ENCODE results near the gene COX19. TPM values are rescaled to one million over a fixed set of nuclear protein-coding genes. Genes with fewer than 3 reads are reported as not detected.
"Not testable (repeated sequence)": the region's sequence is repeated elsewhere in the genome, so short reads cannot be mapped to it uniquely, and the experiment has no call there.

The COX19 gene
- total RNA-seq, 1 donor from 2014 or later, result 10.8 TPM

DNA sequence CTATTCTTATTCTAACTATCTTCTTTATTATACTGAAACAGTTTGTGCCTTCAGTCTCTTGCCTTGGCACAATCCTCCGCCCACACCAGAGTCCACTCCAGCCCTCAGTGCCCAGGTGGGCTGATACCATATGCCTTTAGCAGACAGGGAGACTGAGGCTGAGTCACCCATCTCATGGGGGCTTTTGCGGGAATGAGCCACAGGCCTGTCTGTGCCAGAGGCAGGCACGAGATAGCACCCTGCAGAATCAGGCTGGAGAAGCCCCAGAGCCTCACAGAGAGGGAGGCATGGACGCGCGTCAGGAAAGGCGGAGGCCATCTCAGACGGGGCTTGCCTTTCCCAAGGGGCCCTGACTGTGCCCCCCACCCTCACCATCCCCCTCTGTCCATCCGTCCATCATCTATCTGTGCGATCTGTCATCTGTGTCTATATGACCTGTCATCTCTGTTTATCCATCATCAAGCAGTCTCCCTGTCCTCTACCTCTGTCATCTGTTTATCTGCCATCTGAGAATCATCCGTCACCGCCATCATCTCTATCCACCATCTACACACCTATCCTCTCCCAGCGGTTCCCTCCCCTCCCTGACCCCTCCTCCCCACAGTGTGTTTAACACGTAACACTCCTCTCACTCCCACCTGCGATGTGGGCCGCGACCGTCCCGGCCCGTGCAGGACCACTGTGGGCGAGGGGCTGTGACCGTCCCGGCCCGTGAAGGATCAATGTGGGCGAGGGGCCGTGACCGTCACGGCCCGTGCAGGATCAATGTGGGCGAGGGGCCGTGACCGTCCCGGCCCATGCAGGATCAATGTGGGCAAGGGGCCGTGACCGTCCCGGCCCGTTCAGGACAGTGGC is 13.6 kb downstream of the COX19 start:
- Histone ChIP-seq H3K27ac (no peak overlapping the region), H3K36me3 (peaks cover 0 to 1% of the 10 kb centered on the region in 2 donors), H3K4me1 (peaks cover 32% of the 10 kb centered on the region), H3K27me3 (no peaks in the 10 kb centered on the region), H3K9me3 (no peaks in the 10 kb centered on the region), H3K4me3 (no peak overlapping the region)
- intact Hi-C loops (cut with DNase I), result no loop called here
- TF ChIP-seq POLR2AphosphoS5 (IDR thresholded peaks at IDR 0.05; ENCODE audit: insufficient read depth in 1 of 2, low read depth in 1 of 2), result no peak
- DNase-seq (ENCODE audit: extremely low spot score in 2 of 2), result no peak

DNA sequence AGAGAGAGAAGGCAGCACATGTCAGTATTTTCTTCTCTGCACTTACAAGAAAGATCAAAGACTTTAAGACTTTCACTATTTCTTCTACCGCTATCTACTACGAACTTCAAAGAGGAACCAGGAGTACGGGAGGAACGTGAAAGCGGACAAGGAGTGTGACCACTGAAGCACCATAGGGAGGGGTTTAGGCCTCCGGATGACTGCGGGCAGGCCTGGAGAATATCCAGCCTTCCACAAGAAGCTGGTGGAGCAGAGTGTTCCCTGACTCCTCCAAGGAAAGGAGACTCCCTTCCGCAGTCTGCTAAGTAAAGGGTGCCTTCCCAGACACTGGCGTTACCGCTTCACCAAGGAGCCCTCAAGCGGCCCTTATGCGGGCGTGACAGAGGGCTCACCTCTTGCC is 14.4 kb downstream of the COX19 start:
- H3K27ac ChIP-seq; H3K9me3 ChIP-seq; DNase-seq (ENCODE audit: extremely low spot score in 2 of 2); H3K27me3 ChIP-seq; H3K36me3 ChIP-seq; H3K4me3 ChIP-seq; intact Hi-C loops (cut with DNase I): not testable (repeated sequence)
- H3K4me1 ChIP-seq, result peaks cover 32% of the 10 kb centered on the region

DNA sequence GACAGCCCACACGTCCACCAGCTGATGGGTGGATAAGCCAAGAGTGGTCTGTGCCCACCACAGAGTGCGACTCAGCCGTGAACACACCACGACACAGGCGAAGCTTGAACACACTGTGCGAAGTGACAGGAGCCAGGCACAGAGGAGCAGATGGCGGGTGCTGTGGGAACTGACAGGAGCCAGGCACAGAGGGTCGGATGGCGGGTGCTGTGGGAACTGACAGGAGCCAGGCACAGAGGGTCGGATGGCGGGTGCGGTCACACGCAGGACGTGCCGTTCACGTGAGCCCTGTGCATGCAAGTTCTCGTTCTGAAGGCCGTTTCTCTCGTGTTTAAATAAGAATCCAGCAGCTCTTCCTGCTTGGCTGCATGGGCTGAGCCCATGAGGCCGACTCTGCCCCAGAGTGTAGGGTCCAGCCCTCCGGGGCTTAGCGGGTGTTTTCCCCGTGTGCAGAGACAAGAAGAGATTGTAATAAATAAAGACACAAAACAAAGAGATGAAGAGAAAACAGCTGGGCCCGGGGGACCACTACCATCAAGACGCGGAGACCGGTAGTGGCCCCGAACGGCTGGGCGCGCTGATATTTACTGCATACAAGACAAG is 15.0 kb downstream of the COX19 start:
- TF ChIP-seq POLR2AphosphoS5 (IDR thresholded peaks at IDR 0.05; ENCODE audit: insufficient read depth in 1 of 2, low read depth in 1 of 2), result no peak
- Histone ChIP-seq H3K27me3 (no peaks in the 10 kb centered on the region), H3K36me3 (no peaks in the 10 kb centered on the region), H3K27ac (no peak overlapping the region), H3K4me1 (peaks cover 28% of the 10 kb centered on the region), H3K9me3 (no peaks in the 10 kb centered on the region), H3K4me3 (no peak overlapping the region)
- intact Hi-C loops (cut with DNase I), result no loop called here
- no peak for DNase-seq (ENCODE audit: extremely low spot score in 2 of 2)

DNA sequence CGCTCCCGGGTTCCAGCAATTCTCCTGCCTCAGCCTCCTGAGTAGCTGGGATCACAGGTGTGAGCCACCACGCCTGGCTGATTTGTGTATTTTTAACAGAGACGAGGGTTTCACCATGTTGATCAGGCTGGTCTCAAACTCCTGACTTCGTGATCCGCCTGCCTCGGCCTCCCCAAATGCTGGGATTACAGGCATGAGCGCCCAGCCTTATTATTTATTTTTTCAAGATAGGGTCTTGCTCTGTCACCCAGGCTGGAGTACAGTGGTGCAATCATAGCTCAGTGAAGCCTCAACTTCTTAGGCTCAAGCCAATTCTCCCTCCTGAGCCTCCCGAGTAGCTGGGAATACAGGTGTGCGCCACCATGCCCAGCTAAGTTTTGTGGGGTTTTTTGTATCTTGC is 15.6 kb downstream of the COX19 start:
- H3K9me3 ChIP-seq; H3K4me3 ChIP-seq; H3K36me3 ChIP-seq; H3K27ac ChIP-seq; H3K27me3 ChIP-seq; intact Hi-C loops (cut with DNase I); DNase-seq (ENCODE audit: extremely low spot score in 2 of 2): not testable (repeated sequence)
- H3K4me1 ChIP-seq, result peaks cover 21% of the 10 kb centered on the region

DNA sequence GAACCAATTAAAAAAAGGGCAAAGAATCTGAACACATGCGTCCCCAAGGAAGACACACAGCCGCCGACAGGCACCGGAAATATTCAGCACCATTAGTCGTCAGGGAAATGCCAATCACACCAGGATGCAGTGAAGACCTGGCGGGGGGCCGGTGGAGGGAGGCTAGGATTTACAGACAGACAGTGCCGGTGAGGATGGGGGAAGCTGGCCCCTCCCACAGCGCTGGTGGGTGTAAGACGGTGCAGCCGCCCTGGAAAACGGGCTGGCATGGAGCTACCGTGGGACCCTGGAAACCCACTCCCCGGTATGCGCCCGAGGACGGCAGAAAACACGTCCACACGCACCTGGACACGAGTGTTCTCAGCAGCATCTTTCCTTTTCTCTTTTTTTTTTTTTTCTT is 16.1 kb downstream of the COX19 start:
- H3K36me3 ChIP-seq, result no peaks in the 10 kb centered on the region
- no peak overlapping the region for H3K4me3 ChIP-seq
- TF ChIP-seq, protein P1, sequence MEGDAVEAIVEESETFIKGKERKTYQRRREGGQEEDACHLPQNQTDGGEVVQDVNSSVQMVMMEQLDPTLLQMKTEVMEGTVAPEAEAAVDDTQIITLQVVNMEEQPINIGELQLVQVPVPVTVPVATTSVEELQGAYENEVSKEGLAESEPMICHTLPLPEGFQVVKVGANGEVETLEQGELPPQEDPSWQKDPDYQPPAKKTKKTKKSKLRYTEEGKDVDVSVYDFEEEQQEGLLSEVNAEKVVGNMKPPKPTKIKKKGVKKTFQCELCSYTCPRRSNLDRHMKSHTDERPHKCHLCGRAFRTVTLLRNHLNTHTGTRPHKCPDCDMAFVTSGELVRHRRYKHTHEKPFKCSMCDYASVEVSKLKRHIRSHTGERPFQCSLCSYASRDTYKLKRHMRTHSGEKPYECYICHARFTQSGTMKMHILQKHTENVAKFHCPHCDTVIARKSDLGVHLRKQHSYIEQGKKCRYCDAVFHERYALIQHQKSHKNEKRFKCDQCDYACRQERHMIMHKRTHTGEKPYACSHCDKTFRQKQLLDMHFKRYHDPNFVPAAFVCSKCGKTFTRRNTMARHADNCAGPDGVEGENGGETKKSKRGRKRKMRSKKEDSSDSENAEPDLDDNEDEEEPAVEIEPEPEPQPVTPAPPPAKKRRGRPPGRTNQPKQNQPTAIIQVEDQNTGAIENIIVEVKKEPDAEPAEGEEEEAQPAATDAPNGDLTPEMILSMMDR (IDR thresholded peaks at IDR 0.05), result no peak
- TF ChIP-seq POLR2AphosphoS5 (IDR thresholded peaks at IDR 0.05; ENCODE audit: insufficient read depth in 1 of 2, low read depth in 1 of 2) (no peak), POLR2A (IDR thresholded peaks at IDR 0.05) (no peak)
- no peak overlapping the region for H3K27ac ChIP-seq
- no peak for DNase-seq (ENCODE audit: extremely low spot score in 2 of 2)
- no peaks in the 10 kb centered on the region for H3K27me3 ChIP-seq
- intact Hi-C loops (cut with DNase I), result no loop called here
- peaks cover 17% of the 10 kb centered on the region for H3K4me1 ChIP-seq
- no peaks in the 10 kb centered on the region for H3K9me3 ChIP-seq

DNA sequence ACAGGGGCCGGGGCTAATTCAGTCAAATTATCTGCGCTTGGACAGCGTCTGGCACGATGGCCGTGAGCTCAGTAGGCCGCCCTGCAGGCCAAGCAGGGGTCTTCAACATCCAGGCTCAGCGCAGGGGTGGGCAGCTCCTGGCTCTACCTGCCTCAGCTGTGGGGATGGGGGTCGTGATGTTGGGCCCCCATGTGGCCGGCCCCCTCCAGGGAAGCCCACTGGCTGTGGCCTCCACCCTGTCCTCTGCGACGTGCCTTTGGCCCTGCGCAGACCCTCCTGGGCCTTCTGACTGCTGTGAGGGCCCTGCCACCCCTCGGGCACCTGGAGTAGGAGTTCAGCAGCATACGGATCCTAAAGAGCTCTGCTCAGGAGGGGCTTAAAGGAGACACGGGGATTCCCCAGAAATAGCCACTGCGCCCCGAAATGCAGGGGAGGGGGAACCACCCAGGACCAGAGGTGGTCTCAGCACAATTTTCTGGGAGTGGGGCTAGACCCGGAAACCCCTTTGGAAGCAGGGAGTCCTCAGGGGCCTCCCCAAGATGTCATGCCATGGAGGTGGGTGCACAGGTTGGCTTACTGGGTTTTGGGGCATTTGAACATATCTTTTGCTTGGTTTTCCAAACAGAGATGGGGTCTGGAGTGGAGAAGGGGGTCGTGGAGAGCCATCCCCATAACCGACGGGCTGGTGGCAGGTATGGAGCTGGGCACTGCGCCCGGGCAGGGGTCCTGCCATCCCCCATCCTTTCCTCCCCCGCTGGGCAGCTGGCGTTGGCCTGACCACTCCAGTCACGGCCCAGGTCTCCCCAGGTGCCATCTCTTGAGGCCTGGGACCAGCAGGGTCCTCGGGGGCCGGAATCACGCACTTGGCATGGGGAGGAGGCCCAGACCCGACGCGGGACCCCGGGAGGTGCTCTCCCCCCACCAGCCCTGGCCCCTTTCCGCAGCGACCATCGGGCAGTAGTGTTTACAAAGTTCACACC is 16.8 kb downstream of the COX19 start:
- Histone ChIP-seq H3K27ac (no peak overlapping the region), H3K4me3 (no peak overlapping the region), H3K27me3 (no peaks in the 10 kb centered on the region), H3K4me1 (peaks cover 13% of the 10 kb centered on the region), H3K36me3 (no peaks in the 10 kb centered on the region), H3K9me3 (no peaks in the 10 kb centered on the region)
- no peak for TF ChIP-seq POLR2A (IDR thresholded peaks at IDR 0.05)
- TF ChIP-seq, protein P1 (IDR thresholded peaks at IDR 0.05), result no peak
- no peak for TF ChIP-seq POLR2AphosphoS5 (IDR thresholded peaks at IDR 0.05; ENCODE audit: insufficient read depth in 1 of 2, low read depth in 1 of 2)
- intact Hi-C loops (cut with DNase I), result no loop called here
- no peak for DNase-seq (ENCODE audit: extremely low spot score in 2 of 2)
